HG03175 (cell line): ENCODE data around the gene HK2.
A peak's percentile ranks its signal among the peaks of the same experiment; 100 is the strongest.
"Not testable (repeated sequence)": the region's sequence is repeated elsewhere in the genome, so short reads cannot be mapped to it uniquely, and the experiment has no call there.

Experiments
- ATAC-seq: cut with Tn5 transposase; IDR thresholded peaks from one replicate; pipeline ENCODE4 v1.9.1; 2021; ENCODE audit warnings: mild to moderate bottlenecking, moderate library complexity; ENCODE audit not compliant: unreplicated experiment

HK2 gene

DNA sequence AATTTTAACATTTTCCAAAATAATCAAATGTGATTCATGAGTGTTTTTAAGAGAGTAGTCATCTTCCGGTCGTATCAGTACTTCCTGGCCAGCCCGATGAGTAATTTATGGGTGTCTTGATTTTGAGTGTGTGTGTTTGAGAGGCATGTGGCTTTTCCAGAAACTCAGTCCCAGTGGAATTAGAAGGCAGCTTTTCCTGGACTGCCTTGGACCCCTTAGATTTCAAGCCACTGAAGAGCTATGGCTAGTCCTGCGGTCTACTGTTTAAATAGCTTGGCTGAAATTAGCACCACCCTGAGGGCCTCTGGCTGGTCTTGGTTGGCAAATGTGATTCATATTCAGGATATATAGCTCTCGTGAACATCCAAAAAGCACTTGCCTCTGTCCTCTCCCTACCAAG, 59.4 kb downstream of the HK2 start:
- ATAC-seq: no peak

DNA sequence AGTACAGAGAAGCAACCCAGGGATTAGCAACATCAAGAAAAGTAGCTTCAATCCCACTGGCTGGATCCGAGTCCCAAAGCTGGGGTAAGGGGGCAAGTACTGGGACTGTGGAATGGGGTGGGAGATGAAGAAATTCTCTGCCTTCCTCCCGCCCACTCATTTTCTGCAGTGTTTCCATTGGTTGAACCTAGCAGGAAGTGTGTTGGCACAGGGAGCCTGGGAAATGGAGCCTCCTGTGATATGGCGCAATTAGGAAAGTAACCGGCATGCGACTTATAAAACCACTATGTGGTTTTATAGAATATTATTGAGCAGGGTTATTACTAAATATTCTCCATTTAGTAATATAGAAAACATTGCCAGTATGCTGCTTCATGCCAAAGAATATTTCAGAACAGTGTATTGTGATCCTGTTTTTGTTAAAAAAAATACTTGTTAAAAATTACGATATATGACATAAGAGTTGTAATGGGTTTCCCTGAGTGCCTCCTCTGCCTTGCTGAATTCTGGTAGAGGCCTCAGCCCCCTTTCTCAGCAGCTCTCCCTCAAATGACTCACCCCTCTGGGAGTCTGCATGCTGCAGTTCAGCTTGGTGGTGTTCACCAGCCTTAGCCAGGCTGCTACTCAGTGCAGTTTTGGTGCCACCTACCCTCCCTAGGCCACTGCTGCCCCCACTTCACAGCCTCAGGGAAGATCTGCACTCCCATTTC, 60.5 kb downstream of the HK2 start:
- no peak for ATAC-seq

DNA sequence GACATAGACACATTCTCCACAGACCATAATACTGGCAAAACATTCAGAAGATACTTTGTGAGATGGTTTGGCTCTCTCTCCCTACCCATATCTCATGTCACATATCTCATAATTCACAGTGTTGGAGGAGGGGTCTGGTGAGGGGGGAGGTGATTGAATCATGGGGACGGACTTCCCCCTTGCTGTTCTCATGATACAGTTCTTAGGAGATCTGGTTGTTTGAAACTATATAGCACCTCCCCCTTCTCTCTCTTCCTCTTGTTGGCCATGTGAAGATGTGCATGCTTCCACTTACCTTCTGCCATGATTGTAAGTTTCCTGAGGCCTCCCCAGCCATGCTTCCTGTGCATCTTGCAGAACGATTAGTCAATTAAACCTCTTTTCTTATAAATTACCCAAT, 61.1 kb downstream of the HK2 start:
- no peak for ATAC-seq

DNA sequence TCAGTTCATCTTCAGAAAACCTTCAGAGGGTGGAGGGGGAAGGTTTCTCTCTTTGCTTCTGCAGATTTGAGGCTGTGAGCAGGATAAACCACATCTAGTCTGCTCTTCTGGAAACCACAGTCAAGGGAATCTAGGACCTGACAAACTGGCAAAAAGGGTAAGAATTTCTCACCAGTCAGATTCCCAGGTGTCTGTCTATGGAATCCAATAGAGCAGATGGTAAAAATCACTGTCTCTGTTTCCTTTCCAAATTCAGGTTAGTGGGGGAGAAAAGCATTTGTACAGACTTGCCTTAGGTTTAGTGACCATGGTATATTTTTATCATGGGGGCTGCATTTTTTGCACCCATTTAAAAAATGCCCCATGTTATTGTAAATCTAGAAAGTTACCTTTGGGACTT, 62.3 kb downstream of the HK2 start:
- no peak for ATAC-seq

DNA sequence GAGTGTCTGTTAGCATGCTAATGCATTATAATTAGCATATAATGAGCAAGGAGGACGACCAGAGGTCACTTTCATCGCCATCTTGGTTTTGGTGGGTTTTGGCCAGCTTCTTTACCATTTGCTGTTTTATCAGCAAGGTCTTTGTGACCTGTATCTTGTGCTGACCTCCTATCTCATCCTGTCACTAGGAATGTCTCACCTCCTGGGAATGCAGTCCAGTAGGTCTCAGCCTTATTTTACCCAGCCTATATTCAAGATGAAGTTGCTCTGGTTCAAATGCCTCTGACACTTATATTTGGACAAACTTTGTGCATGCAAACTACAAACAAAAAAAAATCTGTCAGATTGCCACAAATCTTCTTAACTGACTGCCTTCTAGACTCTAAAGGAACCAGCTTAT, 66.3 kb downstream of the HK2 start:
- ATAC-seq: not testable (repeated sequence)

DNA sequence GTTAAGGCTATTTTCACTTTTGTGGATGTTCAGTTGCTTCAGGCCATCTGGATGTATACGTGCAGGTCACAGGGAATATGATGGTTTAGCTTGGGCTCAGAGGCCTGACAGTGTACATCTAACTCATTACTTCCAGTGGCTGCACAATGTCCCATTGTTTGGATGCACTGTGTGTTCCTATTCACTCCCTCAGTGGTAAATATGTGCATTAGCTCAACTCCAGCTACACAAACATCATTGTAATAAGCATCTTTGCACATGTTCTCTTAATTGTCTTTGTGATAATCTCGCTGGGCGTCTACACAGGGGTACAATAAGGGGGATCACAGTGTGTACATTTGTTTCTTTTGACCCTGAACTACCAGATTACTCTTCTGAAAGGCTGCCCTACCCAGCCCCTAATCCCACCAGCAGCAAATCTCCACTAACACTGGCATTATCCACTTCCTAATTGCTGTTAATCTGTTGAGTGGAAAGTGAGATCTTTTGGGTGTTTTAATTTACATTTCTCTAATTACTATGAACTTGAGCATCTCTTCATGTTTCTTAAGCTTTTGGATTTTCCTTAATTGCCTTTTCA, 68.4 kb downstream of the HK2 start:
- no peak for ATAC-seq

DNA sequence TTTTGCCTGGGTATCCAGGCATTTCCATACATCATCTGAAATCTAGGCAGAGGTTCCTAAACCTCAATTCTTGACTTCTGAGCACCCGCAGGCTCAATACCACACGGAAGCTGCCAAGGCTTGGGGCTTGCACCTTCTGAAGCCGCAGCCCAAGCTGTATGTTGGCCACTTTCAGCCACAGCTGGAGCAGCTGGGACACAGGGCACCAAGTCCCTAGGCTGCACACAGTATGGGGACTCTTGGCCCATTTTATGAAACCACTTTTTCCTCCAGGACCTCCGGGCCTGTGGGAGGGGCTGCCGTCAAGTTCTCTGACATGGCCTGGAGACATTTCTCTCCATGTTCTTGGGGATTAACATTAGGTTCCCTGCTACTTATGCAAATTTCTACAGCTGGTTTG, 72.5 kb downstream of the HK2 start:
- no peak for ATAC-seq

DNA sequence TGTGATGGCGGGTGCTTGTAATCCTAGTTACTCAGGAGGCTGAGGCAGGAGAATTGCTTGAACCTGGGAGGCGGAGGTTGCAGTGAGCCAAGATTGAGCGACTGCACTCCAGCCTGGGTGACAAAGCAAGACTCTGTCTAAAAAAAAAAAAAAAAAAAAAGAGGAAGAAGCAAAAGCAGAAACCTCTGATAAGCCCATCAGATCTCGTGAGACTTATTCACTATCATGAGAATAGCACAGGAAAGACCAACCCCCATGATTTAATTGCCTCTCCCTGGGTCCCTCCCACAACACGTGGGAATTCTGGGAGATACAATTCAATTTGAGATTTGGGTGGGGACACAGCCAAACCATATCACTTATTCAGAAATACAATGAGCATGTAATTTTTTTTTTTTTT, 73.6 kb downstream of the HK2 start:
- ATAC-seq: not testable (repeated sequence)

DNA sequence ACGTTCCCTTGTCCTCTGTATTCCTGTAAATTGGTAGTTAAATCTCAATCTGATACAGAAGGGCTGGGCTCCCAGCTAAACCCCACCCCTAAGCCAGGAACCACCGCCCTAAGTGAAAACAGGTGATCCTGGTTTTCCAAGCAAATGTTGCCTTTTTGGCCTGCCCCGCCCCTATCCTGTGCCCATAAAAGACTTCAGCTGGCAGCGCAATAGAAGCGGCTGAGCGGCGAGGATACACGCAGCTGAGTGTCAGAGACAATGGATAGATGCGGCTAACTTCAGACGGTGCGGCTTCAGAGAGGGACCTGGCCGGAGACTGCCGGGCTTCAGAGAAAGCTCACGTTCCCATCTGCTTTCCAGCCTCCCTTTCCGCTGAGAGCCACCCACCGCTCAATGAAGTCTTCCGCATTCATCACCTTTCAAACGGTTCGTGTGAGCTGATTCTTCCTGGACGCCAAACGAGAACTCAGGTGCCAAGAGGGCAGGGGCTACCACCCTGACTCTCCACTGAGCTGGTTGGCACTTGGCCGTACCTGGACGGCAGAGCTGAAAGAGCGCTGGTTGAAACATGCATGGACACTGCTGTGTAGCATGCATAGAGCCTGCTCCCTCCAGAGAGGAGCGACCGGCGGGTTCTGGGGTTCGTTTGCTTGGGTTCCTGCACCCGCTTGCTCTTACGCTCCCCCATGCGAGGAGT, 75.0 kb downstream of the HK2 start:
- no peak for ATAC-seq

DNA sequence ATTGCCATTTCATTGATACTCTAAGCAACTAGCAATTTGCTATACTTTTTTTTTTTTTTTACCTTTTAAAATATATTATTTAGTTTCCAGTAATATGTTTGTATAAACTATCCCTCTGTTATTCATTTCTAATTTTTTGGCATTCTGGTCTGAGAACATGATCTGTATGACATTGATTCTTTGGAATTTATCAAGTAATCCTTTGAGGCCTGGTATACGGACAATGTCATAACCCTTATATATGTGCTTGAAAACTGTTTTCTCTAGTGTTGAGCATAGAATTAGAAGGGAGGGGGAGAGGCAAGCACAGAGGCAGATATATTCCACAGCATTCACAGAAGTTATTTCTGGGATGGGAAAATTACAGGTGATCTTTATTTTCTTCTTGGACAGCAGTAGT, 76.3 kb downstream of the HK2 start:
- ATAC-seq: no peak

DNA sequence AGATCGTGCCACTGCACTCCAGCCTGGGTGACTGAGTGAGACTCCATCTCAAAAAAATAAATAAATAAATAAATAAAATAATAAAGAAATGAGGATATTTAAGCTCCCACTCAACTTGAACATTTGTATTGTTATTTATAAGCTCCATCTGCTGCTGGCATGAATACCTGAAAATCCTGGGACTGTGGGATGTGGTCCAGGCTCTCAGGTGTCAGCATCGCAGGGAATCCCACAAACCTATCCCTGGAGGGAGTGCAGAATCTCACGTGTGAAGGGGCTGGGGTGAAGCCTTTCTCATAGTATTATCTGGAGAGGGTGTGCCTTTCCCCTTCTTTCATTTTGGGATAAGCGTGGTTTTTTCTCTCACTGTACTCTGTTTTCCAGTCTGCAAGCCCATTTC, 77.1 kb downstream of the HK2 start:
- no peak for ATAC-seq

DNA sequence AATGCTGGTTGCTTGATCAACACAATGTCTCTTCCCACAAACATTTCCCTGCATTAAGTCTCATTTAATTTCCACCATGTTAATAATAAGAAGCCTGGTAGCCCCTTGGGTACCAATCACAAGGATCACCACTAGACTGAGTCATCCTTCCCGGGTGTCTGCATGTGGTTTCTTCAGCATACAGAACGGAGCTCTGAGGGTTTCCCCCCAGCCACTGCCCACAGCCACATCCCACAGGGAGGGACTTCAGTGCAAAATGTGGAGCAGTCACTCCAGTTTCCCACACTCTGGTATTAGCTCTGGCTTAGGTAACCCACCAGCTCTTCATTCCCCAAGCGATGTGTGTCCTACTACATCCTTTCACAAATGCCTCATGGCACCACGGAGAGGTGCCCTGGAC, 81.8 kb downstream of the HK2 start:
- no peak for ATAC-seq

DNA sequence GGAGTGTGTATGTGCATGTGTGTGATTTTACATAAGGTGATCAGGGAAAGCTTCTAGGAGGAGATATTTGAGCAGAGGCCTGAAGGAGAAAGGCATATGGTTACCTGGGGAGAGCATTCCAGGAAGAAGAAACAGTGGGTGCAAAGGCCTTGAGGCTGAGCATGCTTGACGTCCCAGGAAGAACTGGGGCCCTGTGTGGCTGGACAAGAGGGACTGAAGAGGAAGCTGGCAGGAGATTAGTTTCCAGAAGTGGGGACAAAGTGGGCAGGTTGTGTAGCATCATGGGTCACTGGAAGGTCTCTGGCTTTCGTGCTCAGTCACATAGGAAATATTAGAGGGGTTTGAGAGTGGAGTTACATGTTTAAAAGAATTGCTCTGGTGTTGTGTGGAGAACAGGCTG, 82.5 kb downstream of the HK2 start:
- no peak for ATAC-seq

DNA sequence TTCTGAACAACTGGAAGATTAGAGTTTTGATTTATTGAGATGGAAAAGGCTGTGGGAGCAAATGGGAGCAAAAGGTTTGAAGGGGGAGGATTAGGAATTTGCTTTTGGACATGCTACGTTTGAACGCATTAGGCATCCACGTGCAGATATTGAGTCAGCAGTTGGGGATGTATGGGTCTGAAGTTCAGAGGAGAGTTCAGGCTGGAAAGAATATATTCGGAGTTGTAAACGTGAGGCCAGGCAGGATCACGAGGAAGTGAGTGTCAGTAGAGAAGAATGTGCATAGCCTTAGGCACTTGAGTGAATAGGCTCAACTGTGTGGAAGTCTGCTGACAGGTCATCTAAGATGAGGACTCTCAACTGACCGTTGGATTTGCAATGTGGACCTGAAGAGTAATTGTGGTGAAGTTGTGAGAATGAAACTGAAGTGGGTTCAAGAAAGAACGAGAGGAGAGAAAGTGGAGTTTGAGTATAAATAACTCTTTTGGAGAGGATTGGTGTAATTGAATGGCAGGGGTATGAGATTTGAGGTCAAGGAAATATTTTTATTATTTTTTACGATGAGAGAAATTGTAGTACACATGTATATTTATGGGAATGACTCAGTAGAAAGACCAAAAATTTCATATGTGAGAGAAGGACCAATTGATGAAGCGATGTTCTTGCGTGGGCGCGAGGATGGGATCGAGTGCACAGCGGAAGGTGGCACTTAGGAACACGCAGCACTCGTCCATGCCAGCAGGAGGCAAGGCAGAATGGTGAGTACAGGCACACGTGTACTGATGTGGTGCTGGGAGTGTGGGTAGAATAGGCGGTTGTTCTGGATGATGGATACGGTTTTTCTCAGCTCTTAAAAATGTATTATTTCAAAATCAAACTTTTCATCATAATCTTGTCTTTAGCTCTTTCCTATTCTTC, 84.0 kb downstream of the HK2 start:
- ATAC-seq: no peak

DNA sequence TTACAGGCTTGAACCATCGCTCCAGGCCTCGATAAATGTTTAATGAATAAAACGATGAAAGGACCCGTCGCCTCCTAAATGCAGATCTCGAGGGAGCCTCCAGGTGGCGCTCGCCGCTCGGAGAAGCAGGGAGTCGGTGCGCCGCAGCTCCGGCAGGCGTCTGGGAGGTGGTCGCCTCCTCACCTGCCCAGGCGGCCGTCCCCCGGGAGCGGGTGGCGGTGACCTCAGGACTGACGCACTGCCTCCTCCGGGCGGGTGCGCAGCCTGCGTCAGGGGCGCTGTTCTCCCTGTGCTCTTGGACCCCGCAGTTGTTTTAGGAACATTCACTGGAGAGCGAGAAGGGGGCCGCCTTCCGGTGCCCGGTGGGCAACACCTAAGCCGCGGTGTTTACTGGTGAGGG, 85.9 kb downstream of the HK2 start:
- ATAC-seq: peak; percentile 55

DNA sequence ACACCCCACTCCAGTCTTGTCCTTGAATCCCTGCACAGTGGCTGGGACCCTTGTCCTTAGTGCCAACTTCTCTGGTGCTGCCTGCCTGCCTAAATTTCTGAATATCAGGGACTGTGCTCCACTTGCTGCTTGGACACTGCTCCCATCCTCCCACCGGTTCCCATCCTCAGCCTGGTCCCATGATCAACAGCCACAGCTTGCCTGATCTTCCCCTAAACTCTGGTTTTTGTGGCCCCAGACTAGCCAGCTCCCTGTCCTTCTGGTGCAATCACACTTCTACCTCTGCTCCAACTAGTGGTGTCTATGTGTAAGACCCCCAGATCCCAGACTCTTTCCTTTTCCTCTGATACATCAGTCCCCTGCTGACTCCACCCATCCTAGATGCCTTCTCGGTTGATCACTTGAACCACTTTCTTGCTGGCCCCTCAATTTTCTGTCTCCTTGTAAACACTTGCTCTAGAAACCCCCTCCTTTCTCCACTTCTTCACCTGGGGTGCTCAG, 87.4 kb downstream of the HK2 start:
- no peak for ATAC-seq

DNA sequence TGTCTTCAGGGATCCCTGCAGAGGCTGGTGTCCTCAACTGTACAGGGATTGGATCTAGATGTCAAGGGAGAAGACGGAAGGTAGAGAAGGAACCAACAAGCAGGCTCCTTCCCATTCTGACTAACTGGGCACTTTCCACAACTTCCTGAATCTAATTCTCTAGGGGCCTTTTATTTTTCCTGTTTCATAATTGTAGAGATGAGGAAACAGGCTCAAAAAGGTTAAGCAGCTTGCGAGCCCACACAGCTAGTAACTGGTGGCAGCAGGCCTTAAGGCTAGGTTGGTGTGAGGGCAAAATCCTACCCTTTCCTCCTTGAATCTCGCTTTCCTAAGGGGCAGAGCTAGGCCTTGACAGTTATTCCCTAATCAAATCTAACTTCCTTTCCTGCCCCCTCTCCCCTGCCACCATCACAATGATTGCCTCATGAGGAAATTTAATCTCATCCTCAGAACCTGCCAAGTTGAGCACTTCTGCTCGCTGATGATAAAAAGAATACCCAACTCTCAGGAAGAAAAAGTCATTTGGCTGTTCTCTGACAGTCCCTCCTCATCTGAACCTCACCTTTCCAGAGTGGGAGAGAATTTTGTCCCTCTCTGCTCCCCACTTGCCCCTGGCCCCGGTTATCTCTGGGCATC, 88.8 kb downstream of the HK2 start:
- no peak for ATAC-seq

DNA sequence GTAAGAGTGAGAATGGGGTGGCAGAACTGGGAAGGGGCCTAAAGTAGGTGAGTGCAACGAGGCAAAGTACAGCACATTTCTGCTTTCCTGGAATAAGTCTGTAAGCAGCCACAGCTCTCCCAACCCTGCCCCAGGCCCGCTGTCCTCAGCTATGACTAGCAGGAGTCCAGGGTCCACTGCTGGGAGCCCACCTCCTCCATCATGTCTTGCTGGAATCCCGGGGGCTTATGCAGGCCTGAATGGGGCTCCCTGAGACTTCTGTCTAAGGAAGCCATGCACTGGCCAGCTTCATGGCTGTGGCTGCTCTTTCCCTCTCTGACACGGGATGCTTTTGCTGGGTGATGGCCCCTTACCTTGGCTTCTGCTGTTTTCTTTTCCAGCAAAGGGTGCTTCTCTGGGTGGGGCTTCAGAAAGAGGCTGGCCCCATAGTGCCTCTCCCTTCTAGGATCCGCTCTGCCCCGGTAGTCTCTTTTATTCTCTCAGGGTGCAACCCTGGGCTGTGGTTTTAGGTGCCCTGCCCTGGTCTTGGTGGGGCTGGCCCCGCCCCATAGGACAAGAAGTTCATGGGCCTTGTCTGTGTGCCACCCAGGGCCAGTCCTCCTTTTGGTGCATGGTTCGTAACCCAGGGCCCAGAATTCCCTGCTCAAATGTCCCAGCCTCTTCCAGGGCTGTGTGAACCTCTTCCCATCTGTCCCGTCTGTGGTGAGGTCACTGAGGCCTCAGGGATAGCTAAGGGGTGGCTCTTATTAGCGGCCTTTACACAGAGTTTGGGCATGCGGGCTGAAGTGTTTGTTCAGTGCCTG, 90.7 kb downstream of the HK2 start:
- ATAC-seq: no peak

DNA sequence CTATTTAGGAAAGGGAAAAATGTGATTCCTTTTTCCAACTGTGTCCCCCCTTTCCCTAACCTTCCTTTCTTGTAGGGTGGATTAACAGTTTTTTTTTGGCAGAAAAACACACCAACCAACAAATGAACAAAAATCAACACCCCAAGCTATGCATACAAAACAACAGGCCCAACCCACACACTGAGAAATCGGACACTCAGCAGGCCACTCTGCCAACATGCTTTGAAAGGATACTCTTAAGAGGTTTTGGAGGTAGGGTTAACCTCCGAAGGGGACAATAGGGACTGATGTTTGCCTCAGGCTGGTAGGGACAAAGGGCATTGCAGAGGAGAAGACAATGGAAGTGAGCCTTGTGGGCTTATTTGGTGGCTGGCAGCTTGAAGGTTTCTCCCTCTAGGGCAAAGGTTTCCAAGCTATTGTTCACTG, 91.4 kb downstream of the HK2 start:
- ATAC-seq: no peak

DNA sequence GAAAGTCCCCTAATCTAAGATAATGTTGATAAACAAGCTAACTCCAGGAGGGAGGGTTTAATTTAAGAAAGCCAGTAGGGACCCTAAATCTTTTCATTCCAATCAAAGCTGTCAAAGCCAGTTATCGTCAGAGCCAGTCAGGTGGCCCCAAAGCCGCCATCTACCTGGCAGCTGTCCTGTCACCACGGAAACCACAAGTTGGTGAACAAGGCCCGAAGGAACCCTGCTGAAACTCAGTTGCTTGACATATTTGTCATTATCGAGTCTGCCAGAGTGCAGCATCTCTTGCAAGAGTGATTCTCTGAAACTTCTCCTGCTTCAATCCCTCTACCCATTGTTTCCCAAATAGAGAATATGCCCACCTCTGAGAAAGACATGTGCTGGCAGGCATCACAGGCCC, 93.7 kb downstream of the HK2 start:
- no peak for ATAC-seq
